SHP77 treated with DMSO at 0.1 percent for 48 hours (cell line): ENCODE results near the gene LAMC3.
"Not testable (repeated sequence)": the region's sequence is repeated elsewhere in the genome, so short reads cannot be mapped to it uniquely, and the experiment has no call there.

Source experiments
- DNase-seq: peaks from one replicate; lab custom pipeline; 2025; lab: John Stamatoyannopoulos, UW

LAMC3 gene

DNA sequence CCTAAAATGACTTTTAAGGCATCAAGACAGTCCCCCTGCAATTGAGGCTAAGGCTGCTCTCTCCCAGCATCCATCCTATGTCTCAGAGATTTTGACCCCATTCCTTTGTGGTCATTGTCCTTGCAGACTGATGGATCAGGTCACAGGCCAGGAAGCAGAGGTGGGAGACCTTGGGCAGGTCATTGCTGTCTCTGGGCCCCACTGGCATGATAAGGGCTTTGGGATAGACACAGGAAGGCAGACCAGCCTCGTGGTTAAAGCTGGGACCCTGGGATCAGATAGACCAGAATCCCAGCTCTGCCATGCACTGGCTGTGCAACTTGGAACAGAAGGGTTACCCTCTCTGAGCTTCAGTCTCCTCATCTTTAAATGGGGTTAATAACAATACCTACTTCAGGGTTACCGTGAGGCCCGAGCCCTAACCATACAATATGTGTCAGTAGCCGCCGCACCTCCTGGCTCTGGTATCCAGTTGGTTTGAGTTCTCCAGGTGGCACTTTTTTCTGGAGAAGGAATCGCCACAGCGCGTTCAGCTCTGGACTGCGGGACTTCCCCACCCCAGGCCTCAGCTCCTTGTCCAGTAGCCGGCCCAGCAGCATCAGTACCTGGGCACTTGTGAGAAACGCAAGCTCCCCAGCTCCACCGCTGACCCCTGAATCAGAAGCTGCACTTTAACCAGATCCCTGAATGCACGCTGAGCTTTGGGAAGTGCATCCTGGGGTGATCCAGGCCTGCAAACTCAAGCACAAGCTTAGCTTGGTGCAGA, 21.4 kb downstream of the LAMC3 start:
- no peak for DNase-seq

- DNase-seq, result no peak
These were observed 22.1 kb downstream of the LAMC3 start for GRCh38 chr9:131031005-131031641.

DNA sequence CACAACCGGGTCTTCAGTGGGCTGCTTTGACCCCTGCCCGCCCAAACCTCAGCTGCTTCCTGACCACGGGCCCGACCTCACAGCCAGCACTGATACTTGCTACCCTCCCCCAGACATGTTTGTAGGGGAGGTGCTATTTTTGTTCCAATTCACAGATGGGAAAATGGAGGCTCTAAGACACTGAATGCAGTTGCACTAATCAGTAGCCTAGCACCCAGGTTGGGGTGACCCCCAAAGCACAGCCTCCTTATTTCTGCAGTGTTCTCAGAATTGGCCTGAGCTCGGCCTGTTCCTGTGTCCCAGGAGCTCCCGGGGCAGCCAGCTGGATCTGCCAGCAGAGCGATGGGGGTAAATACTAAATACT, 22.6 kb downstream of the LAMC3 start:
- no peak for DNase-seq

DNA sequence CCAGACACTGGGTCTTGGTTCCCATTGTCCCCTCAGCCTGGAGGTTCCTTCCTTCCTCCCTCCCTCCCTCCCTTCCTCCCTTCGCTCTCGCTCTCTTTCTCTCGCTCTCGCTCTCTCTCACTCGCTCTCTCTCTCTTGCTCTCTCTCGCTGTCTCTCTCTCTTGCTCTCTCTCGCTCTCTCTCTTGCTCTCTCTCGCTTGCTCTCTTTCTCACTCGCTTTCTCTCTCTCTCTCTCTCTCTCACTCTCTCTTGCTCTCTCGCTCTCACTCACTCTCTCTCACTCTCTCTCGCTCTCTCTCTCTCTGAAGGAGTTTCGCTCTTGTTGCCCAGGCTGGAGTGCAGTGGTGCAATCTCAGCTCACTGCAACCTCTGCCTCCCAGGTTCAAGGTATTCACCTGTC, 23.4 kb downstream of the LAMC3 start:
- no peak for DNase-seq

- no peak for DNase-seq
These were observed 24.6 kb downstream of the LAMC3 start for GRCh38 chr9:131033269-131034224.

- DNase-seq, result no peak
These were observed 25.3 kb downstream of the LAMC3 start for GRCh38 chr9:131034268-131034667.

DNA sequence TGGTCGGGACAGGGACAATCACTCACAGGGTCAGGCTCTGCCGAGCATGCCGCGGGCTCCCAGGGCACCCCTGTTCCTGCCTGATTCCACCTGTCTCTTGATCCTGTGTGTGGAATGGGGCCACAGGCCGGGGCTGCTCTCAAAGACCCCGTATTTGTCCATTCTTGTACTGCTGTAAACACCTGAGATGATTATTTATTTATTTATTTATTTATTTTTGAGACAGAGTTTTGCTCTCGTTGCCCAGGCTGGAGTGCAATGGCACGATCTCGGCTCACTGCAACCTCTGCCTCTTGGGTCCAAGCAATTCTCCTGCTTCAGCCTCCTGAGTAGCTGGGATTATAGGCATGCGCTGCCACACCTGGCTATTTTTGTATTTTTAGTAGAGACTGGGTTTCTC, 25.8 kb downstream of the LAMC3 start:
- DNase-seq, result not testable (repeated sequence)

- no peak for DNase-seq
These were observed 26.6 kb downstream of the LAMC3 start for GRCh38 chr9:131035548-131035947.

- DNase-seq, result no peak
These were observed 27.1 kb downstream of the LAMC3 start for GRCh38 chr9:131036071-131036470.

DNA sequence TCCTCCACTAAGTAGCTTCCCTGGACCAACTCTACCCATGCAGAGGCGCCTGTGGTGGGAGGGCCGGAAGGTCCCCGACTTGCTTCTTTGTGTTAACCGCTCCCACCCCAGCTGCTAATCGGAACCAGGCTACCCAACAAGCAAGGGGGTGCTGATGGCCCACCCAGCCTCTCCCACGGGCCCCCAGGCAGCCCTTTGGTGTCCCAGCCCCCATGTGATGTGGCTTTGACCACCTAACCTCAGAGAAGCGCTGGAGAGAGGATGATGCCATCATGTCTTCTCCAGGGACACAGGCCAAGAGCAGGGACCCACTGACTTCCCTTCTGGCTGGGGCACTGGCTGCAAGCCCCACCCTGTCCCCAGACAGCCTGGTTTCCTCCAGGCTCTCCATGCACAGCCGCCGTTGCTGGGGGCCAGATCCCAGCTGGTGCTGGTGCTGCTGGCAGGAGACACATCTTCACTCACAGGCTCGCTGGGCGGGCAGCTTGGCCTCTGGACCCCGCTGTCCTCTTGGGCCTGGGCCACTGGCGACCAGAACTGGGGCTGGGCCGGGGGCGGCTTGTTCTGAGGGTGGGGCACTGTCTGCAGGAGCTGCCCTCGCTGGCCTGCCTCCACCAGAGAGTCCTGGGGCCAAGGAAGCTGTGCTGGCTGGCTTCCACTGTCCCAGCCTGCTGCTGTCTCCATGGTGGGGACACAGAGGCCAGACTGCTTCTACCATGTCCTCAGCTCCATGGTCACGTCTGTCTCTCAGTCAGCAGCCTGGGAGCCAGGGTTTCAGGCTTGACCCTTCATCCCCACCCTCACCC, 27.8 kb downstream of the LAMC3 start:
- DNase-seq, result no peak

GRCh38 chr9:131037335-131038255, 28.6 kb downstream of the LAMC3 start:
- no peak for DNase-seq

- no peak for DNase-seq
These were observed 29.5 kb downstream of the LAMC3 start for GRCh38 chr9:131038256-131039128.

GRCh38 chr9:131039129-131039954, 30.4 kb downstream of the LAMC3 start:
- no peak for DNase-seq

- DNase-seq, result no peak
These were observed 33.7 kb downstream of the LAMC3 start for GRCh38 chr9:131042666-131043065.

DNA sequence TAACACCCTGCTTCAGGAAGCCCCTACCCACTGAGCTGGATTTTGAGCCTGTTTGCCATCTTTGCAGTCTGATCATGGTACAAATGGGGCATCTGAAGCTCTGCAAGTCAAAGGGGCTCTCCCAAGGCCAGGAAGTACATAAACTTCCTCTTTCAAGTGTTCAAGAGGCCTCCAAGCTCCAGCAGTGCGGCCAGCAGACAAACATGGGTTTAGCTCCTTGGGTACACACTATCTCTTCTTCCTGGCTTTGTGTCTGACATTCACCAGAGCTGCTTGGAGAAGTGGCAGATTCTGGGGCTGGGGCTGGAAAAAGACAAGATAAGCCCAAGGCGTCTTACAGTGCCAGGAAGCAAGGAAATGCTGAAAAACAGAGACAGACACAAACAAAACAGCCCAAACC, 34.1 kb downstream of the LAMC3 start:
- no peak for DNase-seq

DNA sequence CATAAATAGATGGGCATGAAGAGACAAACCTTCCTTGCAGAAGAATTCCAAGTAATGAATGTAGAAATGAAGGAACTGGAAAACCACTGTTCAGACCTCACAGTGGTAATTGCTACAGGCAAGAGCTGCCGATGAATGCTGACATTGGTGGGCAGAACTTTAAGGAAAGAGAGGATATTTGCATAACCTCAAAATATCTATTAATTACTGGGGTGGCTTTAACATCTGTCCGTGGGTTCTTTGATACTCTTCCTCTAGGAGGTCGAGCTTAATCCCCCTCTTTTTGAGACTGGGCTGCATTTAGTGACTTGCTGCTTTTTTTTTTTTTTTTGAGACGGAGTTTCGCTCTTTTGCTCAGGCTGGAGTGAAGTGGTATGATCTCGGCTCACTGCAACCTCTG, 34.7 kb downstream of the LAMC3 start:
- DNase-seq, result no peak

GRCh38 chr9:131045300-131046092, 36.5 kb downstream of the LAMC3 start:
- no peak for DNase-seq

DNA sequence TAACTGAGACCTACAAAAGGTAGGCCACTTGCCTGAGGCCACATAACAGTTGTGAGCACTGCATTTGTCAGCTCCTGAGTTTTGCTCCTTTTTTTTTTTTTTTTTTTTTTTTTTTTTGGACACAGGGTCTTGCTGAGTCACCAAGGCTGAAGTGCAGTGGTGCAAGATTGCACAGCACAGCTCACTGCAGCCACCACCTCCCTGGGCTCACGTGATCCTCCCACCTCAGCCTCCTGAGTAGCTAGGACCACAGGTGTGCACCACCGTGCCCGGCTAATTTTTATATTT, 37.1 kb downstream of the LAMC3 start:
- no peak for DNase-seq
